Memory B cell (primary cell): ENCODE results near the gene ST6GALNAC4.
A peak's percentile ranks its signal among the peaks of the same experiment; 100 is the strongest.

Experiments used
- ATAC-seq: fragments of 150-1000 bp; cut with Tn5 transposase; 2 replicates; pipeline ENCODE4 v1.10.0; 2021; ENCODE audit warnings: low read depth, mild to moderate bottlenecking, moderate library complexity
- DNase-seq, 2 donors: peaks; one replicate each; pipeline ENCODE4 v3.0.0; 2022; ENCODE audit warnings: low spot score in 2 of 2
- H3K27ac Mint-ChIP-seq: one replicate; pipeline ENCODE4 v1.8.0; 2022; ENCODE audit warnings: mild to moderate bottlenecking, moderate library complexity, mixed read lengths
- H3K27me3 Mint-ChIP-seq: one replicate; pipeline ENCODE4 v1.8.0; 2022; ENCODE audit warnings: mixed read lengths
- H3K36me3 Mint-ChIP-seq: one replicate; pipeline ENCODE4 v1.8.0; 2022; ENCODE audit warnings: mild to moderate bottlenecking, mixed read lengths
- H3K4me1 Mint-ChIP-seq: one replicate; pipeline ENCODE4 v1.8.0; 2022; ENCODE audit warnings: mixed read lengths
- H3K4me3 Mint-ChIP-seq: one replicate; pipeline ENCODE4 v1.8.0; 2022; ENCODE audit warnings: mild to moderate bottlenecking, moderate library complexity, mixed read lengths
- H3K9me3 Mint-ChIP-seq: one replicate; pipeline ENCODE4 v1.8.0; 2022; ENCODE audit warnings: mixed read lengths

Gene ST6GALNAC4

GRCh38 chr9:127954831-127955293, 38.0 kb upstream of the ST6GALNAC4 start:
- no peak for ATAC-seq
- H3K4me3 Mint-ChIP-seq: no peak overlapping the region
- H3K36me3 Mint-ChIP-seq: peaks cover 13% of the 10 kb centered on the region
- no peaks in the 10 kb centered on the region for H3K27me3 Mint-ChIP-seq
- H3K9me3 Mint-ChIP-seq: peaks cover 2% of the 10 kb centered on the region
- H3K4me1 Mint-ChIP-seq: peaks cover 39% of the 10 kb centered on the region
- H3K27ac Mint-ChIP-seq: peak overlapping the region; percentile 74
- no peak for DNase-seq

GRCh38 chr9:127953768-127954505, 37.1 kb upstream of the ST6GALNAC4 start:
- Mint-ChIP-seq H3K27ac (peak overlapping the region; percentile 74), H3K27me3 (no peaks in the 10 kb centered on the region), H3K9me3 (peaks cover 2% of the 10 kb centered on the region), H3K36me3 (peaks cover 8% of the 10 kb centered on the region), H3K4me3 (no peak overlapping the region), H3K4me1 (peaks cover 29% of the 10 kb centered on the region)
- ATAC-seq (no peak), DNase-seq (no peak)

- Mint-ChIP-seq H3K9me3 (no peaks in the 10 kb centered on the region), H3K4me1 (peaks cover 25% of the 10 kb centered on the region), H3K27ac (no peak overlapping the region), H3K27me3 (no peaks in the 10 kb centered on the region), H3K36me3 (peaks cover 8% of the 10 kb centered on the region), H3K4me3 (no peak overlapping the region)
- ATAC-seq (no peak), DNase-seq (no peak)
Observed at GRCh38 chr9:127953154-127953553, 36.3 kb upstream of the ST6GALNAC4 start.

GRCh38 chr9:127950513-127951289, 33.9 kb upstream of the ST6GALNAC4 start:
- DNase-seq (no peak), ATAC-seq (no peak)
- Mint-ChIP-seq H3K27me3 (no peaks in the 10 kb centered on the region), H3K9me3 (no peaks in the 10 kb centered on the region), H3K27ac (peak overlapping the region; percentile 85), H3K4me3 (no peak overlapping the region), H3K4me1 (peaks cover 18% of the 10 kb centered on the region), H3K36me3 (peaks cover 5% of the 10 kb centered on the region)

GRCh38 chr9:127949827-127950512, 33.1 kb upstream of the ST6GALNAC4 start:
- peaks cover 5% of the 10 kb centered on the region for H3K36me3 Mint-ChIP-seq
- no peak for ATAC-seq
- DNase-seq: no peak
- no peaks in the 10 kb centered on the region for H3K9me3 Mint-ChIP-seq
- H3K27ac Mint-ChIP-seq: peak overlapping the region; percentile 85
- H3K4me3 Mint-ChIP-seq: no peak overlapping the region
- peaks cover 13% of the 10 kb centered on the region for H3K4me1 Mint-ChIP-seq
- no peaks in the 10 kb centered on the region for H3K27me3 Mint-ChIP-seq

- Mint-ChIP-seq H3K9me3 (no peaks in the 10 kb centered on the region), H3K36me3 (peaks cover 8% of the 10 kb centered on the region), H3K4me1 (peaks cover 10% of the 10 kb centered on the region), H3K27ac (peak overlapping the region; percentile 36), H3K4me3 (no peak overlapping the region), H3K27me3 (no peaks in the 10 kb centered on the region)
- DNase-seq: no peak
- ATAC-seq: no peak
Observed at GRCh38 chr9:127947841-127948710, 31.2 kb upstream of the ST6GALNAC4 start.

GRCh38 chr9:127946728-127947127, 29.9 kb upstream of the ST6GALNAC4 start:
- Mint-ChIP-seq H3K4me1 (peaks cover 12% of the 10 kb centered on the region), H3K27ac (no peak overlapping the region), H3K36me3 (peaks cover 15% of the 10 kb centered on the region)

GRCh38 chr9:127945942-127946341, 29.1 kb upstream of the ST6GALNAC4 start:
- no peak overlapping the region for H3K27ac Mint-ChIP-seq

More at GRCh38 chr9:127946728-127947127, 29.9 kb upstream of the ST6GALNAC4 start:
- no peaks in the 10 kb centered on the region for H3K9me3 Mint-ChIP-seq
- H3K4me3 Mint-ChIP-seq: no peak overlapping the region
- H3K27me3 Mint-ChIP-seq: no peaks in the 10 kb centered on the region
- DNase-seq (no peak), ATAC-seq (no peak)

GRCh38 chr9:127945338-127945737, 28.5 kb upstream of the ST6GALNAC4 start:
- peaks cover 10% of the 10 kb centered on the region for H3K4me1 Mint-ChIP-seq
- H3K9me3 Mint-ChIP-seq: no peaks in the 10 kb centered on the region
- no peak overlapping the region for H3K4me3 Mint-ChIP-seq
- ATAC-seq (no peak), DNase-seq (no peak)
- peaks cover 15% of the 10 kb centered on the region for H3K36me3 Mint-ChIP-seq
- H3K27ac Mint-ChIP-seq: peak overlapping the region; percentile 28
- H3K27me3 Mint-ChIP-seq: no peaks in the 10 kb centered on the region

More at GRCh38 chr9:127945942-127946341, 29.1 kb upstream of the ST6GALNAC4 start:
- no peak for DNase-seq
- H3K27me3 Mint-ChIP-seq: no peaks in the 10 kb centered on the region
- peaks cover 17% of the 10 kb centered on the region for H3K36me3 Mint-ChIP-seq
- ATAC-seq: no peak
- no peak overlapping the region for H3K4me3 Mint-ChIP-seq
- no peaks in the 10 kb centered on the region for H3K9me3 Mint-ChIP-seq
- peaks cover 12% of the 10 kb centered on the region for H3K4me1 Mint-ChIP-seq

- peaks cover 15% of the 10 kb centered on the region for H3K36me3 Mint-ChIP-seq
- H3K9me3 Mint-ChIP-seq: no peaks in the 10 kb centered on the region
- H3K27ac Mint-ChIP-seq: peak overlapping the region; percentile 53
- no peak for ATAC-seq
- H3K4me1 Mint-ChIP-seq: peaks cover 10% of the 10 kb centered on the region
- no peaks in the 10 kb centered on the region for H3K27me3 Mint-ChIP-seq
- no peak for DNase-seq
- no peak overlapping the region for H3K4me3 Mint-ChIP-seq
Observed at GRCh38 chr9:127944586-127945218, 27.9 kb upstream of the ST6GALNAC4 start.

- no peak overlapping the region for H3K4me3 Mint-ChIP-seq
- peak; percentile 80 for ATAC-seq
- peaks cover 15% of the 10 kb centered on the region for H3K36me3 Mint-ChIP-seq
- peaks cover 10% of the 10 kb centered on the region for H3K4me1 Mint-ChIP-seq
- peak overlapping the region; percentile 68 for H3K27ac Mint-ChIP-seq
- DNase-seq: peak; percentile 69 to 75
- no peaks in the 10 kb centered on the region for H3K9me3 Mint-ChIP-seq
- H3K27me3 Mint-ChIP-seq: no peaks in the 10 kb centered on the region
Observed at GRCh38 chr9:127943731-127944144, 26.9 kb upstream of the ST6GALNAC4 start.

- H3K9me3 Mint-ChIP-seq: no peaks in the 10 kb centered on the region
- peaks cover 14% of the 10 kb centered on the region for H3K4me1 Mint-ChIP-seq
- H3K27ac Mint-ChIP-seq: peak overlapping the region; percentile 68
- DNase-seq: no peak
- peak; percentile 7 for ATAC-seq
- H3K36me3 Mint-ChIP-seq: peaks cover 12% of the 10 kb centered on the region
- H3K4me3 Mint-ChIP-seq: no peak overlapping the region
- no peaks in the 10 kb centered on the region for H3K27me3 Mint-ChIP-seq
Observed at GRCh38 chr9:127943011-127943662, 26.3 kb upstream of the ST6GALNAC4 start.
